Liver (tissue), 9 donors: ENCODE measurements around the gene CDK8. TPM values are rescaled to one million over a fixed set of nuclear protein-coding genes. Genes with fewer than 3 reads are reported as not detected.

Source experiments
- DNase-seq: peaks from one replicate; pipeline ENCODE4 v3.0.0-alpha.2; 2017; ENCODE audit warnings: low spot score
- H3K27ac ChIP-seq, 2 donors: one replicate each; pipeline ENCODE4 v1.7.0; 2013; ENCODE audit warnings: inconsistent platforms in 2 of 2, low read length in 2 of 2, control low read depth in 1 of 2, low read depth in 1 of 2, mild to moderate bottlenecking in 1 of 2
- H3K27me3 ChIP-seq, 4 donors: one replicate each; pipeline versions ENCODE4 v1.6.1 to v1.7.0; 2013; ENCODE audit warnings: low read length in 3 of 4, inconsistent platforms in 1 of 4, mild to moderate bottlenecking in 1 of 4, moderate library complexity in 1 of 4; ENCODE audit not compliant: control insufficient read depth in 4 of 4, insufficient read depth in 4 of 4
- H3K36me3 ChIP-seq, 4 donors: one replicate each; pipeline versions ENCODE4 v1.6.1 to v1.7.0; 2013; ENCODE audit warnings: low read length in 3 of 4, mild to moderate bottlenecking in 3 of 4, low read depth in 1 of 4, moderate library complexity in 1 of 4; ENCODE audit not compliant: control insufficient read depth in 4 of 4, insufficient read depth in 3 of 4
- H3K4me1 ChIP-seq, 4 donors: one replicate each; pipeline versions ENCODE4 v1.6.1 to v1.7.0; 2013; ENCODE audit warnings: low read length in 3 of 4, mild to moderate bottlenecking in 3 of 4, moderate library complexity in 1 of 4; ENCODE audit not compliant: control insufficient read depth in 4 of 4, insufficient read depth in 4 of 4
- H3K4me3 ChIP-seq, 3 donors: one replicate each; pipeline versions ENCODE4 v1.6.1 to v1.7.0; 2013; ENCODE audit warnings: low read length in 3 of 3, control low read depth in 1 of 3, low read depth in 1 of 3, mild to moderate bottlenecking in 1 of 3
- H3K9ac ChIP-seq, 2 donors: one replicate each; pipeline ENCODE4 v1.7.0; 2013; ENCODE audit warnings: low read length in 2 of 2, mild to moderate bottlenecking in 2 of 2, moderate library complexity in 2 of 2, control low read depth in 1 of 2, low read depth in 1 of 2
- H3K9me3 ChIP-seq, 4 donors: one replicate each; pipeline versions ENCODE4 v1.6.1 to v1.7.0; 2013; ENCODE audit warnings: low read length in 3 of 4; ENCODE audit not compliant: control insufficient read depth in 4 of 4
- ATF3 ChIP-seq: IDR thresholded peaks from 2 replicates; pipeline ENCODE4 v1.6.1; 2016; ENCODE audit warnings: antibody characterized with exemption
- CTCF ChIP-seq: fragments of 150-350 bp; IDR thresholded peaks from 2 replicates; pipeline ENCODE4 v1.5.1; 2017; ENCODE audit warnings: improper control_type of control experiment, low read depth, low read length; ENCODE audit not compliant: missing input control
- EGR1 ChIP-seq, 2 donors: IDR thresholded peaks; 2 replicates each; pipeline ENCODE4 v1.6.1; 2016 to 2018; ENCODE audit warnings: antibody characterized with exemption in 2 of 2, low read depth in 2 of 2
- FOXA1 ChIP-seq: IDR thresholded peaks from 2 replicates; pipeline ENCODE4 v1.6.1; 2016; ENCODE audit warnings: antibody characterized with exemption
- GABPA ChIP-seq, 2 donors: IDR thresholded peaks in 1 of 2; conservative IDR thresholded peaks in 1 of 2; 2 replicates each; pipeline ENCODE4 v1.6.1; 2016; ENCODE audit warnings: antibody characterized with exemption in 2 of 2, mild to moderate bottlenecking in 1 of 2, moderate library complexity in 1 of 2
- HNF4A ChIP-seq, 2 donors: conservative IDR thresholded peaks; 2 replicates each; pipeline ENCODE4 v1.6.1; 2016; ENCODE audit warnings: antibody characterized with exemption in 2 of 2, mild to moderate bottlenecking in 2 of 2
- HNF4G ChIP-seq: IDR thresholded peaks from 2 replicates; pipeline ENCODE4 v1.6.1; 2016; ENCODE audit warnings: antibody characterized with exemption
- JUND ChIP-seq, 2 donors: IDR thresholded peaks; 2 replicates each; pipeline ENCODE4 v1.6.1; 2016; ENCODE audit warnings: antibody characterized with exemption in 2 of 2
- MAX ChIP-seq: IDR thresholded peaks from 2 replicates; pipeline ENCODE4 v1.6.1; 2016; ENCODE audit warnings: antibody characterized with exemption
- NR2F2 ChIP-seq: IDR thresholded peaks from 2 replicates; pipeline ENCODE4 v1.6.1; 2016; ENCODE audit warnings: antibody characterized with exemption
- RAD21 ChIP-seq, 2 donors: IDR thresholded peaks; 2 replicates each; pipeline ENCODE4 v1.6.1; 2016; ENCODE audit warnings: antibody characterized with exemption in 2 of 2, mild to moderate bottlenecking in 2 of 2
- REST ChIP-seq: IDR thresholded peaks from 2 replicates; pipeline ENCODE4 v1.6.1; 2016; ENCODE audit warnings: antibody characterized with exemption, mild to moderate bottlenecking
- RXRA ChIP-seq, 2 donors: IDR thresholded peaks; 2 replicates each; pipeline ENCODE4 v1.6.1; 2017 to 2018; ENCODE audit warnings: antibody characterized with exemption in 2 of 2, mild to moderate bottlenecking in 1 of 2
- SP1 ChIP-seq: IDR thresholded peaks from 2 replicates; pipeline ENCODE4 v1.6.1; 2018; ENCODE audit warnings: antibody characterized with exemption, mild to moderate bottlenecking
- TAF1 ChIP-seq: conservative IDR thresholded peaks from 2 replicates; pipeline ENCODE4 v1.6.1; 2016; ENCODE audit warnings: antibody characterized with exemption, mild to moderate bottlenecking
- YY1 ChIP-seq: IDR thresholded peaks from 2 replicates; pipeline ENCODE4 v1.6.1; 2016; ENCODE audit warnings: antibody characterized with exemption, mild to moderate bottlenecking
- ZBTB33 ChIP-seq: IDR thresholded peaks from 2 replicates; pipeline ENCODE4 v1.6.1; 2016; ENCODE audit warnings: antibody characterized with exemption
- WGBS: extraction: QIAGEN DNeasy Blood & Tissue Kit; methylation state at CpG from one replicate; pipeline ENCODE4 v1.1.7; 2013; 5-methylcytosine and 5-hydroxymethylcytosine counted together
- polyA plus RNA-seq, 2 donors: library from polyadenylated mRNA; stranded (reverse) in 1 of 2; unstranded in 1 of 2; fragments of 200-250 nt in 1 of 2; fragments of >200 nt in 1 of 2; fragmentation: Nextera tagmentation in 1 of 2; extraction: Ambion mirVana in 1 of 2; gene quantifications; one replicate each; pipeline versions ENCODE4 v1.2.1 to v1.2.3, GENCODE V29; 2013 to 2015
- total RNA-seq, 2 donors: library from RNA; depleted of rRNA; stranded (reverse); fragments of >200 nt; gene quantifications; one replicate each; pipeline ENCODE4 v1.2.3, GENCODE V29; 2014
- donor health status: healthy.
- donor health status: healthy.
- donor health status: healthy.
- donor health status: healthy.
- donor health status: healthy.

Gene CDK8
- total and polyA plus RNA-seq, 4 donors, result 3.3 to 10.8 (median 6.8) TPM

- Histone ChIP-seq H3K9ac (no peak overlapping the region), H3K9me3 (peaks cover 0 to 8% (median 7%) of the 10 kb centered on the region in 4 donors), H3K27ac (no peak overlapping the region), H3K27me3 (peaks cover 0 to 4% (median 0%) of the 10 kb centered on the region in 4 donors), H3K4me1 (no peaks in the 10 kb centered on the region), H3K36me3 (no peaks in the 10 kb centered on the region), H3K4me3 (no peak overlapping the region)
- TF ChIP-seq EGR1 (IDR thresholded peaks at IDR 0.05; ENCODE audit: low read depth in 2 of 2) (no peak), RXRA (IDR thresholded peaks at IDR 0.05) (no peak), SP1 (no peak), REST (no peak), HNF4G (no peak), RAD21 (IDR thresholded peaks at IDR 0.05) (no peak), FOXA1 (no peak), YY1 (no peak), TAF1 (no peak), MAX (no peak), ZBTB33 (no peak), ATF3 (no peak), HNF4A (conservative IDR thresholded peaks at IDR 0.05) (no peak), CTCF (no peak), GABPA (IDR thresholded peaks at IDR 0.05 in 1 of 2, conservative IDR thresholded peaks at IDR 0.05 in 1 of 2) (no peak)
- no peak for DNase-seq
- WGBS, result 84% methylated on average over 3 of the region's 3 CpGs
Observed at GRCh38 chr13:26446751-26447150, 192.8 kb downstream of the CDK8 start.

GRCh38 chr13:26448032-26448431 is 194.1 kb downstream of the CDK8 start:
- Histone ChIP-seq H3K4me1 (no peaks in the 10 kb centered on the region), H3K9ac (no peak overlapping the region), H3K36me3 (no peaks in the 10 kb centered on the region), H3K4me3 (no peak overlapping the region), H3K27ac (no peak overlapping the region), H3K9me3 (peaks cover 0 to 8% (median 7%) of the 10 kb centered on the region in 4 donors), H3K27me3 (peaks cover 0 to 4% (median 0%) of the 10 kb centered on the region in 4 donors)
- TF ChIP-seq ATF3 (no peak), GABPA (IDR thresholded peaks at IDR 0.05 in 1 of 2, conservative IDR thresholded peaks at IDR 0.05 in 1 of 2) (no peak), YY1 (no peak), NR2F2 (no peak), JUND (IDR thresholded peaks at IDR 0.05) (no peak), EGR1 (IDR thresholded peaks at IDR 0.05; ENCODE audit: low read depth in 2 of 2) (no peak), SP1 (no peak)
- 78% methylated on average over 2 of the region's 2 CpGs for WGBS
- no peak for DNase-seq
